Measurements from ENCODE around the gene USP54.

USP54 gene

GRCh38 chr10:73459683-73460314, 131.3 kb downstream of the USP54 start:
- DNase-seq, result no peak

GRCh38 chr10:73456187-73456890, 134.8 kb downstream of the USP54 start:
- DNase-seq, result no peak

- DNase-seq, result no peak
Observed at GRCh38 chr10:73449113-73449512, 142.0 kb downstream of the USP54 start.

GRCh38 chr10:73448384-73448783, 142.8 kb downstream of the USP54 start:
- DNase-seq, result no peak
